CD4-positive, alpha-beta T cell treated with Interleukin-1 beta for 1 hour (primary cell): ENCODE measurements around the gene COASY.

ENCODE experiments used
- DNase-seq, 2 donors: peaks; one replicate each; pipeline ENCODE4 v3.0.0-alpha.2; 2020 to 2022

COASY gene

GRCh38 chr17:42561897-42562387, at the start of gene COASY:
COASY (plus strand) TSS chr17:42562148; CDS start chr17:42562623, 475 bp downstream.
- peak; percentile 93 for DNase-seq

- no peak for DNase-seq
Observed at GRCh38 chr17:42512246-42512645, 49.7 kb upstream of the COASY start.

GRCh38 chr17:42512733-42513251, 49.2 kb upstream of the COASY start:
- DNase-seq: no peak

- no peak for DNase-seq
Observed at GRCh38 chr17:42513686-42514085, 48.3 kb upstream of the COASY start.

- DNase-seq: no peak
Observed at GRCh38 chr17:42514279-42514678, 47.7 kb upstream of the COASY start.

GRCh38 chr17:42514867-42515266, 47.1 kb upstream of the COASY start:
- no peak for DNase-seq

- peak; percentile 78 to 82 for DNase-seq
Observed at GRCh38 chr17:42517516-42517915, 44.4 kb upstream of the COASY start.

GRCh38 chr17:42518046-42518754, 43.7 kb upstream of the COASY start:
- peak in 1 of 2 donors; percentile 55 for DNase-seq

GRCh38 chr17:42518755-42519545, 43.0 kb upstream of the COASY start:
- no peak for DNase-seq

- DNase-seq: no peak
Observed at GRCh38 chr17:42519546-42520491, 42.1 kb upstream of the COASY start.

- DNase-seq: peak in 1 of 2 donors; percentile 24
Observed at GRCh38 chr17:42520540-42520951, 41.4 kb upstream of the COASY start.

- no peak for DNase-seq
Observed at GRCh38 chr17:42521036-42521435, 40.9 kb upstream of the COASY start.

- no peak for DNase-seq
Observed at GRCh38 chr17:42521666-42522262, 40.2 kb upstream of the COASY start.

GRCh38 chr17:42522263-42522790, 39.6 kb upstream of the COASY start:
- no peak for DNase-seq

GRCh38 chr17:42522798-42523278, 39.1 kb upstream of the COASY start:
- no peak for DNase-seq

- DNase-seq: no peak
Observed at GRCh38 chr17:42525221-42525620, 36.7 kb upstream of the COASY start.

GRCh38 chr17:42526031-42526444, 35.9 kb upstream of the COASY start:
- DNase-seq: no peak

GRCh38 chr17:42527932-42528331, 34.0 kb upstream of the COASY start:
- no peak for DNase-seq

GRCh38 chr17:42529061-42529460, 32.9 kb upstream of the COASY start:
- no peak for DNase-seq

GRCh38 chr17:42530952-42531454, 30.9 kb upstream of the COASY start:
- DNase-seq: no peak
